NT2/D1 (cell line): ENCODE results near the gene CLCN7.

Experiments
- SUZ12 ChIP-seq: IDR thresholded peaks from 2 replicates; pipeline ENCODE4 v1.6.1; 2011; ENCODE audit not compliant: insufficient read length, insufficient read depth; ENCODE audit errors: extremely low read depth
- YY1 ChIP-seq: IDR thresholded peaks from 2 replicates; pipeline ENCODE4 v1.6.1; 2011; ENCODE audit not compliant: insufficient read length, insufficient read depth

GRCh38 chr16:1464894-1465566 lies 9.8 kb downstream of the CLCN7 start:
- TF ChIP-seq YY1: no peak
- no peak for TF ChIP-seq SUZ12
